Endothelial cell of umbilical vein (primary cell): Measurements from ENCODE around the gene FBXL2.

Experiments
- FOS ChIP-seq: IDR thresholded peaks from 2 replicates; pipeline ENCODE4 v1.6.1; 2011; ENCODE audit warnings: mild to moderate bottlenecking, low read length, moderate library complexity, borderline replicate concordance; ENCODE audit not compliant: insufficient read depth
- MYC ChIP-seq: IDR thresholded peaks from one replicate; pipeline ENCODE4 v1.6.1; 2011; ENCODE audit warnings: mild to moderate bottlenecking, low read depth, low read length
- POLR2AphosphoS5 ChIP-seq: IDR thresholded peaks from 2 replicates; pipeline ENCODE4 v1.6.1; 2012; ENCODE audit warnings: low read depth, mild to moderate bottlenecking, control low read depth, low read length, moderate library complexity; ENCODE audit not compliant: insufficient read depth
- TF ChIP-seq, protein P1 (sequence below), 2 donors: IDR thresholded peaks; 1 replicate in 1 of 2; 2 replicates in 1 of 2; pipeline ENCODE4 v1.5.1; 2011; ENCODE audit warnings: low read length in 2 of 2, mild to moderate bottlenecking in 2 of 2, moderate library complexity in 2 of 2, control low read depth in 1 of 2, inconsistent platforms in 1 of 2, low read depth in 1 of 2; ENCODE audit not compliant: insufficient read depth in 1 of 2; ENCODE audit errors: extremely low read depth in 1 of 2

DNA sequence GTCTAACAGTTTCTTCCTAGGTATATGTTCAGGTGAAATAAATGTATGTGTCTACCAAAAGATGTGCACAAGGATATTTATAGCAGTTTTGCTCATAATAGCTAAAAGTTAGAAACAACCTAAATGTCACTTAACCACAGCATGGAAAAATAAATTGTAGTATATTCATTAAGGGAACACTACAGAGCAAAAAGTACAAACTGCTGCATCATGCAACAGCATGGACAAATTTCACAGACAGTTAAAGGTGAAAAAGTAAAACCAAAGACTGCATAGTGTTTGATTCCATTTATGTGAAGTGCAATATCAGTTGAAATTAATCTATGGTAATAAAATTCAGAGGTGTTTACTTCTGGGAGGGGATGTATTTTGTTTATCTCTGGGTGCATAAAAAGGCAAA is 62.5 kb downstream of the FBXL2 start:
- TF ChIP-seq FOS (no peak), MYC (no peak), POLR2AphosphoS5 (no peak)
- TF ChIP-seq, protein P1, sequence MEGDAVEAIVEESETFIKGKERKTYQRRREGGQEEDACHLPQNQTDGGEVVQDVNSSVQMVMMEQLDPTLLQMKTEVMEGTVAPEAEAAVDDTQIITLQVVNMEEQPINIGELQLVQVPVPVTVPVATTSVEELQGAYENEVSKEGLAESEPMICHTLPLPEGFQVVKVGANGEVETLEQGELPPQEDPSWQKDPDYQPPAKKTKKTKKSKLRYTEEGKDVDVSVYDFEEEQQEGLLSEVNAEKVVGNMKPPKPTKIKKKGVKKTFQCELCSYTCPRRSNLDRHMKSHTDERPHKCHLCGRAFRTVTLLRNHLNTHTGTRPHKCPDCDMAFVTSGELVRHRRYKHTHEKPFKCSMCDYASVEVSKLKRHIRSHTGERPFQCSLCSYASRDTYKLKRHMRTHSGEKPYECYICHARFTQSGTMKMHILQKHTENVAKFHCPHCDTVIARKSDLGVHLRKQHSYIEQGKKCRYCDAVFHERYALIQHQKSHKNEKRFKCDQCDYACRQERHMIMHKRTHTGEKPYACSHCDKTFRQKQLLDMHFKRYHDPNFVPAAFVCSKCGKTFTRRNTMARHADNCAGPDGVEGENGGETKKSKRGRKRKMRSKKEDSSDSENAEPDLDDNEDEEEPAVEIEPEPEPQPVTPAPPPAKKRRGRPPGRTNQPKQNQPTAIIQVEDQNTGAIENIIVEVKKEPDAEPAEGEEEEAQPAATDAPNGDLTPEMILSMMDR (IDR thresholded peaks at IDR 0.05; ENCODE audit: extremely low read depth in 1 of 2, insufficient read depth in 1 of 2, low read depth in 1 of 2, low read length in 2 of 2), result no peak
